Caki2 (cell line): ENCODE results near the gene RNF114. TPM values are rescaled to one million over a fixed set of nuclear protein-coding genes. Genes with fewer than 3 reads are reported as not detected.
"Not testable (repeated sequence)": the region's sequence is repeated elsewhere in the genome, so short reads cannot be mapped to it uniquely, and the experiment has no call there.

Experiments used
- DNase-seq: peaks from one replicate; pipeline ENCODE4 v3.0.0-alpha.2; 2015; ENCODE audit warnings: low read depth
- in situ Hi-C: cut with HindIII; loops from 2 replicates; pipeline ENCODE4 v1.10.0; 2016; ENCODE audit warnings: low sequenced_read_pairs, low pct_unique_long_range_greater_than_20kb, mixed read lengths
- total RNA-seq: library from RNA; depleted of rRNA; stranded (reverse); fragments of >200 nt; shearing (Covaris generic); gene quantifications from 2 replicates; pipeline ENCODE4 v1.2.3, GENCODE V29; 2014; ENCODE audit warnings: low replicate concordance; rRNA removed

RNF114 gene
- total RNA-seq, 1 experiment from 2014 or later = 86.0 TPM

GRCh38 chr20:49990271-49990720 is 54.1 kb downstream of the RNF114 start:
- in situ Hi-C loops = no loop called here
- DNase-seq = no peak

DNA sequence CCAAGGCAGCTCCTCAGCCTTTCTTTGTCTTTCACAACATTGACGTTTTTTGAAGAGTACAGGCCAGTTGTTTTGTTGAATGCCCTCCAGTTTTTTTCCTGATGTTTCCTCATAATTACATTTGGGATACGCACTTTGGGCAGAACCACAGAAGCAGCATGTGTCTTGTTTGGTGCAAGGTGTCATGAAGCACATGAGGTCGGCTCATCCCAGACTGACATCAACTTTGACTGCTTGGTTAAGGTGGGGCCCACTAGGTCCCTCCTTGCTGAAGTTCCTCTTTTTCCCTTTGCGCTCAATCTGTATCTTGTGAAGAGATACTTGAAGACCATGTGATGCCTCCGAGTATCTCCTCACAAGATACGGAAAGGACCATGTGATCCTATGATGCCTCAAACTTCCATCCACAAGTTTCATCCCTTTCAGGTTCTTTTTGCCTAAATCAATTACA is 57.1 kb downstream of the RNF114 start:
- in situ Hi-C loops = no loop called here
- no peak for DNase-seq

DNA sequence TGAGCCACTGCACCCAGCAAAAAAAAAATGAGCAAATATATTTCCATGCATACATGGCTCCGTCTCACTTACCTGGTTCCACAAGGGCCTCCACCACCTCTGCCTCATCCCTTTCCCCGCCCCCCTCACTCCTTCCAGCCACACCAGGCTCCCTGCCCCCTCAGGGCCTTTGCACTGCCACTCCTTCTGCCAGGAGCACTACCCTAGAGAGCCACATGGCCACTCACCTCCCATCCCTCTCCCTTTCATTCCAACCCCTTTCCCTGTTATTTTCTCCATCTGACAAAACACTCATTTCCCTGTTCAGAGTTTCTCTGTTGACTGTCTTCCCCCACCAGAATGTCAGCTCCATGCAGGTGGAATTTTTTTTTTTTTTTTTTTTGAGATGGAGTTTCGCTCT is 59.4 kb downstream of the RNF114 start:
- DNase-seq = no peak
- in situ Hi-C loops = no loop called here

DNA sequence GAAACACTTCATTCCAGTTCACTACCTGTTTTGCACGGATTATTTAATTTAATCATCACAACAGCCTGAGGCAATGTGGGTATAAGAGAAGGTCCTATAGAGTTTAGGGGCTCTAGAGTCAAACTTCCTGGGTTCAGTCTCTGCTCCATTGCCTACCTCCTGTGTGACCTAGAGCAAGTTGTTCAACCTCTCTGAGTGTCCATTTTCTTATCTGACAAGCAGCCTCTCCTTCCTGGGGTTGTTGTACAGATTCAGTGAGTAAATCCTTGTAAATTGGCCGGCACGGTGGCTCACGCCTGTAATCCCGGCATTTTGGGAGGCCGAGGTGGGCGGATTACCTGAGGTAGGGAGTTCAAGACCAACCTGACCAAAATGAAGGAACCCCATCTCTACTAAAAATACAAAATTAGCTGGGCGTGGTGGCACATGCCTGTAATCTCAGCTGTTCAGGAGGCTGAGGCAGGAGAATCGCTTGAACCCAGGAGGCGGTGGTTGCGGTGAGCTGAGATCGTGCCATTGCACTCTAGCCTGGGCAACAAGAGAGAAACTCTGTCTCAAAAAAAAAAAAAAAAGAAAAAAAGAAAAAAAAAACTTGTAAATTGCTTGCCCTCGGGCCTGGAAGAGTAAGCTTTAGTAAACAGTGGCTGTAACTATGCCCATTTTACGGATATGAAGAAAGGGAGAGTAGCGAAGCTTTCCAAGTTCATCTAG is 62.4 kb downstream of the RNF114 start:
- in situ Hi-C loops, DNase-seq: not testable (repeated sequence)

- in situ Hi-C loops = no loop called here
- no peak for DNase-seq
Measured at GRCh38 chr20:49999329-49999728, 63.1 kb downstream of the RNF114 start.

DNA sequence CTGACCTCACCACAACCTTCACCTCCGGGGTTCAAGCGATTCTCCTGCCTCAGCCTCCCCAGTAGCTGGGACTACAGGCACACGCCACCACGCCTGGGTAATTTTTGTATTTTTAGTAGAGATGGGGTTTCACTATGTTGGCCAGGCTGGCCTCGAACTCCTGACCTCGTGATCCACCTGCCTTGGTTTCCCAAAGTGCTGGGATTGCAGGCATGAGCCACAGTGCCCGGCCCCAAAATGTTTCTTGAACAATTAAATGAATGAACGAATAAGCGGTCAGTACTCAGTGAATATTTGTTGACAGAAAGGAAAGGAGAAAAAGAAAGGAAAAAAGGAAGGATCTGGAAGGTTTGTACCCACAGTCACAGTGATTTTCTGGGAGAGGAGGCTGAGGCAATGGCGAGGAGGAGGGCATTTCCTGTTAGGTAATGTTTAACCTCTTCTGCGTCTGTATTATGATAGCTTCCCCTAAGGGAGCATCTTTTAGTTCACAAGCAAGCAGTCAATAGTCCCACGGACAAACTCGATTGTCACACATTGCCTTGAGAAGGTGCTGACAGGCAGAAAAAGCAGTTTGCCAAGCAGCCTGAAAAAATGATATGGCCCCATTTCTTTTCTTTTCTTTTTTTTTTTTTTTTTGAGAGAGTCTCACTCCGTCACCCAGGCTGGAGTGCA is 64.5 kb downstream of the RNF114 start:
- DNase-seq, in situ Hi-C loops: not testable (repeated sequence)

DNA sequence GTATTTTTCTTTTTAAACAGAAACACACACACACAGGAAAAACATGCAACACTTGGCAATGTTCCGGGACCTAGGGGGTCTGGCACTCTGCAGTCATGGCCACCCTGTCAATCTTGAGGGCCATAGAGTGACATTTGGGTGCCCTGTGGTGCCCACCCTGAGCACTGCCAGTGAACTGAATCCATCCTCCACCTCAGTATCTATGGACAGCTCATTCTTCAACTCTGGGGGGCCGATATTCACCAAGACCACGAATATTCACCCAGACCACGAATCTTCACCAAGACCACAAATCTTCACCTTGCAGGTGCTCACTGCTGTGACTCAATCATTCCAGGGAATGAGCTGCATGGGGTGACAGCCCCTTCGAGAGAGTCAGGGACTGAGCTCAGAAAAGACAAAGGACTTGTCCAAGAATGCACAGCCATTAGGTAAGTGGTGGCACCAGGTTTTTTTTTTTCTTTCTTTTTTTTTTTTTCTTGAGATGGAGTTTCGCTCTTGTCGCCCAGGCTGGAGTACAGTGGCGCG is 65.7 kb downstream of the RNF114 start:
- no peak for DNase-seq
- in situ Hi-C loops = no loop called here

GRCh38 chr20:50003253-50003656 is 67.1 kb downstream of the RNF114 start:
- in situ Hi-C loops = no loop called here
- no peak for DNase-seq

Other genes starting within 250 kb of the RNF114 start
- 55.2 and 66.4 TPM in 2 replicates for gene B4GALT5, start 222.5 kb upstream of the RNF114 start, total RNA-seq
- gene SLC9A8, start 123.6 kb upstream of the RNF114 start, total RNA-seq = 7.4 and 7.6 TPM in 2 replicates
- gene SPATA2, start 20.9 kb upstream of the RNF114 start, total RNA-seq = 2.8 and 4.2 TPM in 2 replicates
- 0.10 TPM in 1 of 2 replicates, not detected in the other for gene SNAI1, start 46.6 kb downstream of the RNF114 start, total RNA-seq
- gene UBE2V1, start 176.8 kb downstream of the RNF114 start, total RNA-seq = 30.0 and 38.1 TPM in 2 replicates
- gene PEDS1, start 217.3 kb downstream of the RNF114 start, total RNA-seq = 31.7 and 34.1 TPM in 2 replicates